MV-4-11 (cell line): Measurements from ENCODE around the gene CNTN3.
A peak's percentile ranks its signal among the peaks of the same experiment; 100 is the strongest.

Source experiments
- DNase-seq: peaks from one replicate; lab custom pipeline; 2025; lab: John Stamatoyannopoulos, UW

The CNTN3 gene

DNA sequence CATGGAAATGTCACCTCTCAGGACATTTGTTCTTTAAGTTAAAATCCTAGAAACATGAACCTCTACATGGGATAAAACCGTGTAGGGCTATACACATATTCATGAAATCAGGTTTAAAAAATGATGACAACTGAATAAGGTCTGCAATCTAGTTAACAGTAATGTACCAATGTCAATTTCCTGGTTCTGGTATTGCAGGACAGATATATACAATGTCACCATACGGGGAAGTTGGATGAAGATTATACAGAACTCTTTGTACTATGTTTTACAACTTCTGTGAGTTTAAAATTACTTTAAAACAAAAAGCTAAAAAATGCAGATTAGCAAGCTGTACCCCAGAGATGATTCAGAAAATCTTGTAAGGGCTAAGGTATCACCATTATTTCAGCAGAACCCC, 6.7 kb downstream of the CNTN3 start:
- peak; percentile 6 for DNase-seq

DNA sequence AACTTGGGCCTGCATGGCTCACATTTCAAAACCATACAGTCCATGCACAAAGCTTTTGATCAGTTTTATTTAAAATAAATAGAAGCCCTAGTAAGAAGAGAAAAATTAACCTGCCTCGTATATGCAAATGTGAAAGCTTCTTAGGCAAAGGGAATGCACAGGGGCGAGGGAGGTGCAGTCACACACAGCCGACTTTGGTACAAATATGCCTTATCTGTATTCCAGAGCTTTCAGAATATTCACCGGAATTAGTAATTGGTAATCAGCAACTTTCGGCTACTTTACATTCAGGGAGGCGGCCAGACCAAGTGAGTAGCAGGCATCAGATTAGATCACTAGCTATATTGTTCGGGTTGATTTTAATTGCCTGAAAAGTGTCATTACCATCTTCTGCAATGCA, 7.5 kb downstream of the CNTN3 start:
- no peak for DNase-seq

DNA sequence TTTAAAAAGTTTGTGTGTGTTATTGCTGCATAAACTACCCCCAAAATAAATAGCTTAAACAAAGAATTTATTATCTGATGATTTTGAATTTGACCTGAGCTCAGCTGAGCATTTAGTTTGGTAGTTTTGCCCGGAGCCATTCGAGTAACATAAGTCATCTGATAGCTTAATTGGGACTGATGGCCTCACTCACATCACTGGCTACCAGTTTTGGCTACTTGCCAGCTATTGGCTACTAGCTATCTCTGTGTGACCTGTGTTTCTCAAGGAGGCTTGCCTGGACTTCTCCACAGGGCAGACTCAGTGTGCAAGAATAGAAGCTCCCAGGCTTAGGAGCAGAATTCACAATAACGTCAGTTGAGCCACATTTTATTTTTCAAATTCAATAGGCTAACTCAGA, 9.0 kb downstream of the CNTN3 start:
- no peak for DNase-seq

DNA sequence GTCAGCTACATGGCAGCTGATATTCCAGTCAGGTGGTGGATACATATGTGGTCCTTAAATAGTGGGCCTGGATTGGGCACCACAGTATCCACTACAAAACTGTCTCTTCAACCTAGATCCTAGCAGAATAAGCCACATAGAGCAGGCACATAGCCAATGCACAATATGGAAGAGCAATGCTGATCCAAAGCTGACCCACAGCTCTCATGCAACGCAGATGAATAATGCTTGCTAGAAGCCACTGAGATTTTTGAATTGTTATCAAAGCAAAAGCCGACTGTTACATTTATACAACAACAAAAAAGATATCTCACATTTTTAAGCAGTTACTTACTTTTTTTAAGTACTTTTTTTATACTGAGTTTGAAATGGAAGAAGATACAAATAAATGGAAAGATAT, 11.2 kb downstream of the CNTN3 start:
- DNase-seq: no peak

DNA sequence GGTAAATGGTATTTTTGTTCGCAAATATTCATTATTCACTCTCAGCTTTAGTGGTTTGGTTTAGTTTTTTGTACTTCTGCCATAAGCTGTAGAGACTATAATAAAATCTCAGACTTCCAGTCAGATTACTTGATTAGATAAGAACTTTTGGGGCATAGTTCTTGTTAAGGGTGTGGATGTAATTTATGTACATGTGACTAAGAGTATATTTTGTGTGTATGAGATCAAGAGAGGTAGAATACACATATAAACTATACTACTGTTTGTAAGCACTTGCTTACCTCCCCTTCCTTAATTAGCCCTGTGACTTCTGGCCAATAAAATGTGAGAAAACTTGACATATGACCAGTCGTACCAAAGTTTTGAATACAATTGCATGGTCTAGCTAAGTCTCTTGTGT, 12.0 kb downstream of the CNTN3 start:
- DNase-seq: no peak

DNA sequence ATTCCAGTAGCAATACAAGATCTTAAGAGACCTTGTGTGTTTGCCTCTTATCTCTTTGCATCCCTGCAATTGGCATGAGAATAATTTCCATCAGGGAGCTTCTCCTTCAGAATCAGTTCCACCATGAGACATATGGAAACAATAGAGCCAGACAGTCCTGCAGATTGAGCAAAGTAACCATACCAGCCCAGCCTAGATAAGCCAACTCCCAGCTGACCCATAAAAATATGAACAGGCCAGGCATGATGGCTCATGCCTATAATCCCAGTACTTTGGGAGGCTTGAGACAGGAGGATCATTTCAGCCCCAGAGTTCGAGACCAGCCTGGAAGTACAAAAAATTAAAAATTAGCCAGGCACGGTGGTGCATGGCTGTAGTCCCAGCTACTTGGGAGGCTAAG, 12.7 kb downstream of the CNTN3 start:
- no peak for DNase-seq

DNA sequence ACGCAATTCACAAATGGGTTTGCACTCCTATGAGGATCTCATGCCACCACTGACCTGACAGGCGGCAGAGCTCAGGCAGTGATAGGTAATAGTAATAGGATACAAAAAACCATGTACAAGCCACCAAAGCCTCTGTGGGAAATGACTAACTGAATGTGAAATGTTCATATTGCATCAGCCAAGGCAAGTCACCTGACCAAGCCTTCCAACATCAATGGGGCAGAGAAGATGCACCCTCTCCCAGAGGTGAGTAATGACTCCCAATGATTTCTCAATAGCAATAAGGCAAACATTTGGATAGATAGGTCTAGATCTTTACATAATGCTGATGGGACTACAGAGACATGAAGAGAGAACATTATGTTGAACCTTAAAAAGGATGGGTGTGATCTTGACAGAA, 14.9 kb downstream of the CNTN3 start:
- DNase-seq: peak; percentile 10

DNA sequence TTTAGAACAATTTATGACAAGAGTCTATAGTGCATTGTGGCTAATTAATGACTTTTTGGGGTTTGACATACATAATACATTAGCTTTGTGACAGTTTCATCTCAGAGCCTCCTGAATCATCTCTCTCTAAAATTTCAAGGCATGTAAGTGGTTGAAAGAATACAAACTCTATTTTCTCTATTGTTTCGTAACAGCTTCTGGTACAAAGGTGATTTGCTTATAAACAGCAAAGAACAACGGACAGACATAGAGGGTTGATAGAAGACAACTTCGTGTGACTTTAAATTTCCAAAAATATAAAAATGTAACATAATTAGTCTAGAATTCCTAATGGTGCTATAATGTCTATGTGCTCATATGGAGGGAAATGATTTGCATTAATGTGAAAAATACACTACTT, 21.3 kb downstream of the CNTN3 start:
- DNase-seq: no peak

DNA sequence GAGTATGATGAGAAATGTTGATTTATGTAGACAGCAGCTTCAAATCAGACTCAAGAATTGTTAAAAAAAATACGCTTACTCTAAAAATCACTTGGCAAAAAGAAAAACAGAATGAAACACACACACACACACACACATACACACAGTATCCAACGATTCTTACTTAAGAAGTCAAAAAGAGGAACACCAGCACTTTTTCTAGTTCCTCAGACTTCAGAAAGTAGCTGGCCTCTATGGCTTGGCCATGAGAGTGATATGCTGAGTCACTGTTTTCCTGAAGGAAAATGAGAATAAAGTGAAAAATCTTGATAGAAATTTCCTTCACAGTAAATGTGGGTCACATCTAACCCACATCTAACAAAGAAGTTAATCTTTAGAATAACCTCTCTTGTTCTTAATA, 22.1 kb downstream of the CNTN3 start:
- peak; percentile 88 for DNase-seq

DNA sequence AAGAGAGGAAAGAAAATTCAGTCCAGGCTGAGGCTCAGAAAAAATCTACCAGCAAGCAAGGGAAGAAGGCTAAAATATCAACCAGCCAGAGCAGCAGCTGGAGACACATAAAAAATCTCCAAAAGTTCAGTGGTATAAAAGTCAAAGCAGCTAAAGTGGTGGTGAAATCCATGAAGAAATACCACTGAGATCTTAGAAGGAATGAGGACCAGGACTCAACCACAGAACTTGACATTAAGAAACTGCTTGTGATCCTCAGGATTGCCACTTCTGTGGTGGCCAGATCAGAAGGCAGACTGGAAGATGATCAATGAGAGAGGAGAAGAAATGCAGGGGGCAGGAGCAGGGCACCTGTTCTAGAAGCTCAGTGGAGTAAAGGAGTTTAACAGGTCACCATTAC, 22.5 kb downstream of the CNTN3 start:
- peak; percentile 33 for DNase-seq

DNA sequence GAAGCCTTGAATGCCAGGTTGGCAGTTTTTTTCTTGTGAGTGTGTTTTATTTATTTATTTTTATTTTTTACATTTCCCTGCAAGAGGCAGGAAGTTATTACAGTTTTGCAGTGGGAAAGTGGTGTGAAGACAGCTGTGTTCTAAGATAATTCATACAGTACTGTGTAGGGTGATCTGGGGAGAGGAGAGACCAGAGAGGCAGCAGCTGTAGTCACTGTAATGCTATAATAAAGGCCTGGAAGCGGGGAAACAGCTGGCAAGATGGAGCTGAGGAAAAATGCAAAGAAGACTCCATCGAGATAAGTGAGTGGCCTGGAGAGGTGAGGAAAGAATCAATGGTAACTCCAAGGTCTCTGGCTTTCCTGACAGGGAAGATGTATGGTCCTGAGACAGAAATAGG, 23.1 kb downstream of the CNTN3 start:
- no peak for DNase-seq

DNA sequence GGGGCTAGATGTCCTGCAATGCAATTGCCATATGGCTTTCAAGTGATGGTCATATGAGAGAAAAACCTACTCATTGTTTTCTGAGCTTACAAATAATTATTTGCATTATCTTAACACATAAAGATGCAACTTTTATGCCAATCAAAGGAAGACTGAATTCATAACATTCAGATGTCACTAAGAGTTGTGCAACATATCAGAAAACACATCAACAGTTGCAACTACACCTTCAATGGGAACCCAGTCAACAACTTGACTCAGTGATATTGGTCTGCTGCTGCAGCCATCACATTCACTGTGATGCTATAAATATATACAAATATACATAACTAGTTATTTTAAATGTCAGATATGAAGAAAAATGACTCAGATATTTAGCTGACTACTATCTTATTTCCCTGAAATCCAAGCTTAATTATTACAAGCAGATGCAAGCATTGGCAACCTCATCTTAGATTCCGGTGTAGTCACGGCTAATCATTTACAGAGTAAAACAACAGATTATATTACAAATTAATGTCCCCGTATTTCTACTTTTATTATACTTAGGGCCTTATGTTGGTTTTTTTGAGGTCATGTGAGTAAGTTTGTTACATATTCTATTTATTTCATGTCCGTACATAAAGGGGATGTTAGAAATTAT, 23.7 kb downstream of the CNTN3 start:
- no peak for DNase-seq

DNA sequence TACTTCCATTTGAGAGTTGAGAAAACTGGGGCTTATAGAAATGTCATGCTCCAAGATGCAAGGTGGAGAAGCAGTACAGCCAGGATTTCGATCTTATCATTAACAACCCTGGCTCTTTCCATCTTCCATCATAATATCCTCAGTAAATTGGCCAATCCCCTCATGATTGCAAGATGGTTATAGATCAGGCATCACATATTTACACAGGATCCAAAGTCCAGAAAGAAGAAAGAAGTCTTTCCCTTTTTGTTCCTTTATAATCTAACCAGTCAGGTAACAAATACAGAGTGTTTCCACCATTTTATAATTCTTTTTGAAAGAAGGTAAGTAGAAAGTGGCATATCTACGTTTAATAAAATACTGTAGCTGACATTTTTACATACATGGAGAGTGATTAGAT, 29.7 kb downstream of the CNTN3 start:
- no peak for DNase-seq

DNA sequence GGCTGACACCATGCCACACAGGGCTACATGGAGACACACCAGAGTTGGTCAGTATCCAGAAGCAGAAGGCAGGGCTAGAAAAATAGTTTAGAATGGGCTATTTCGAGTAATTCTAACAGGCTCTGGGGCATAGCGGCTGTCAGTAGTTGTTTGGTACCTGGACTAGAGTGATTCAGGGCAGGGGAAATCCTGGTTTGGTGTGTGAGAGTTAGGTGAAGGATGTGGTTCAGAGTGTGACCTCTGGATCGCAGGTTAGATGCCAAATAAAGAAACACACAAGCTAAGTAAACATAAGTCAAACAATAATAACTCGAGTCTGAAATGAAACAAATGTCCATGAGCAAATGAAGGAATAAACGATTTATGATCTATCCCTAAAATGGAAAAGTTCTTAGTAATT, 31.5 kb downstream of the CNTN3 start:
- DNase-seq: no peak

DNA sequence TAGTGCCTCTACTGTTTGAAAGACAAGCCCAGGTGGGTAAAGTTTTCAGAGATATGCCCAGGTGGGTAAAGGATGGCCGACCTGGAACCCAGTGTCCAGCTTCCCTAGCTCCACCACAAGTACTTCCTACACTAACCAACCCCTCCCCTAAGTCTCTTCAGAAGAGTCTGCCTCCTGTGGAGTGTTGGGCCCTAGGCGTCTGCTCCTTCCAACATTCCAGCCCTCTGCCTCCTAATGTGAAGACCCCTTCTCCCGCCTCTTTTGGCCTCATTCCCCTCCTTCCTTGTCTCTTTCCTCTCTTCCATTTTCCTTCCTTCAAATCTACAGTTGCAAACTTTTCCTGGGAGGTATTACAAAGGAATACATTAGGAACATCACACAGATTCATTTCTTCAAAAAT, 38.6 kb downstream of the CNTN3 start:
- DNase-seq: no peak

DNA sequence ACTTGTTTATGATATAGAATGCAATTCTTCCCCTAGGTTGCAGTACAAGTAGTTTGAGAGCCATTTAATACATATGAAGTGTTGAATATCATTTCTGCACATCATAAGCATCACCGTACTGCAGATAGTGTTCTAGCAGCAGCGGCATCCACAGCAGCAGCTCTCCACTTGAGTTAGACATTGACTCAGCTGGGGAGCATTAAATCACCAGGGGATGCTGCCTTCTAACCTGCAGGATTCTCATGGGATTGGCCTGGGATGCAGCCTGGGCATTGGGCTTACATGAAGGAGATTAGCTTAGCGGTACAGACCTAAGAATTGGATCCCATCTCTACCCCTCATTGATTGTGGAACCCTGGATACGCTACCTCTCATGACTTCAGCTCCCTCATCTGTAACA, 43.3 kb downstream of the CNTN3 start:
- no peak for DNase-seq
